Tibial nerve (tissue), 3 donors: ENCODE data around the gene TMEM169.

Experiments
- CTCF ChIP-seq, 5 experiments: fragments of 200-600 bp in 3 of 5; fragments of 450-650 bp in 2 of 5; sonication (generic) in 3 of 5; IDR thresholded peaks; one replicate each; pipeline ENCODE4 v1.5.1; 2016 to 2019; ENCODE audit warnings: antibody characterized with exemption in 5 of 5, mild to moderate bottlenecking in 3 of 5, moderate library complexity in 2 of 5
- POLR2A ChIP-seq, 2 donors: fragments of 450-650 bp; IDR thresholded peaks; one replicate each; pipeline ENCODE4 v1.6.1; 2017; ENCODE audit warnings: antibody characterized with exemption in 2 of 2, mild to moderate bottlenecking in 2 of 2, moderate library complexity in 2 of 2

- TF ChIP-seq CTCF (IDR thresholded peaks at IDR 0.05), result no peak
- no peak for TF ChIP-seq POLR2A (IDR thresholded peaks at IDR 0.05)
Measured at GRCh38 chr2:216142540-216142939, 60.8 kb downstream of the TMEM169 start.
